ELF-1 (cell line): ENCODE results near the gene KANSL1.
"Not testable (repeated sequence)": the region's sequence is repeated elsewhere in the genome, so short reads cannot be mapped to it uniquely, and the experiment has no call there.

Experiments
- DNase-seq: peaks from one replicate; pipeline ENCODE4 v3.0.0-alpha.2; 2016; ENCODE audit warnings: low read depth, low spot score

Gene KANSL1

DNA sequence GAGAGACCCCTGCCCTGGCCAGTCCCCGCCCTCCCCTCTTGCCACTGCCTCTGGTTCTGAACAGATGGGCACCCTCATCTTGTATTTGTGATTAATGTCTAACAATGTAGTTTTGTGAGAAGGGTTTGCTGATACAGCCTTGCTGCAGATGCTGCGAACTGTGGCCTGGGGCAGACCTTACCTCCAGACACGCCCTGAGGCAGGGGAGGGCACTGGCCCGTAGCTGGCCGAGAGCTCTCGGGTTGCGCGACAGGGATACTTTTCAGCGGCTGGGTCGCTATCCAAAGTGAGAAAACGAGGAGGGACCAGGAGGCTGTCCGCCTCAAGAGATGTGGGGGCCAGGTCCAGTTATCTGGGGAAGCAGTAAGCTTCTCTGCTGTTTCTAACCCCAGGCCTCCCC is 172.2 kb downstream of the KANSL1 start:
- DNase-seq: peak; percentile 37

DNA sequence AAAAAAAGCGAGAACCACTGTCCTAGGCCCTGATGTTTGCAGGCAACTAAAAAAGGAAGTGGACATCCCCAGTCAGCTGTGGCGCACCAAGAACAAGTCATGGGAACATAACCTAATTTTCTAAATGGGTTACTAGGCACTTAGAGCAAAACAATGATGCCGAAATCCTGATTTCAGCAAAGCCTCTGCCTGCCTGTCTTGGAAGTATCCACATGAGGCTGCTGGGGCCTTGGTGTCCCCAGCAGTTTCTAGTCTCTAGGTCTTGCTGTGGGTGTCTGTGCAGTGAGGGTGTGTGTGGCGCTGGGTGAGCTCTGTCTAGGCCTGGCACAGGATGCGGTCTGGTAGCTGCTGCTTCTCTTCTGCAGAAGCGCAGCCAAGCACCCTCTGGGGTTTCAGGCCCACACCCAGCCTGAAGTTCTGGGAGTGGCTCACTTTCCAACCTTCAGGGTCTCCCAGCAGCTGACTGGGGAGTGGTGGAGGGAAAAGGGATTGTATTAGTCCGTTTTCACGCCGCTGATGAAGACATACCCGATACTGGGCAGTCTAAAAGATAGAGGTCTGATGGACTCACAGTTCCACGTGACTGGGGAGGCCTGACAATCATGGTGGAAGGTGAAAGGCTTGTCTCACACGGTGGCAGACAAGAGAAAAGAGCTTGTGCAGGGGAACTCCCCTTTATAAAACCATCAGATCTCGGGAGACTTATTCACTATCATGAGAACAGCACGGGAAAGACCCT is 173.0 kb downstream of the KANSL1 start:
- DNase-seq: no peak

DNA sequence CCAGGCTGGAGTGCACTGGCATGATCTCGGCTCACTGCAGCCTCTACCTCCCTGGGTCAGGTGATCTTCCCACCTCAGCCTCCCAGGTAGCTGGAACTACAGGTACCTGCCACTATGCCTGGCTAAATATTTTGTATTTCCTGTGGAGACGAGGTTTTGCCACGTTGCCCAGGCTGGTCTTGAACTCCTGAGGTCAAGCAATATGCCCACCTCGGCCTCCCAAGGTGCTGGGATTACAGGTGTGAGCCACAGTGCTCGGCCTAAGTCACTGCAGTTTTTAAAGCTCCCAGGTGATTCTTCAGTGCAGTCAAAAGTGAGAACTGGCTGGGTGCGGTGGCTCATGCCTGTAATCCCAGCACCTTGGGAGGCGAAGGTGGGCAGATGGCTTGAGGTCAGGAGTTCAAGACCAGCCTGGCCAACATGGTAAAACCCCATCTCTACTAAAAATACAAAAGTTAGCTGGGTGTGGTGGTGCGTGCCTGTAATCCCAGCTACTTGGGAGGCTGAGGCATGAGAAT is 173.8 kb downstream of the KANSL1 start:
- not testable (repeated sequence) for DNase-seq

DNA sequence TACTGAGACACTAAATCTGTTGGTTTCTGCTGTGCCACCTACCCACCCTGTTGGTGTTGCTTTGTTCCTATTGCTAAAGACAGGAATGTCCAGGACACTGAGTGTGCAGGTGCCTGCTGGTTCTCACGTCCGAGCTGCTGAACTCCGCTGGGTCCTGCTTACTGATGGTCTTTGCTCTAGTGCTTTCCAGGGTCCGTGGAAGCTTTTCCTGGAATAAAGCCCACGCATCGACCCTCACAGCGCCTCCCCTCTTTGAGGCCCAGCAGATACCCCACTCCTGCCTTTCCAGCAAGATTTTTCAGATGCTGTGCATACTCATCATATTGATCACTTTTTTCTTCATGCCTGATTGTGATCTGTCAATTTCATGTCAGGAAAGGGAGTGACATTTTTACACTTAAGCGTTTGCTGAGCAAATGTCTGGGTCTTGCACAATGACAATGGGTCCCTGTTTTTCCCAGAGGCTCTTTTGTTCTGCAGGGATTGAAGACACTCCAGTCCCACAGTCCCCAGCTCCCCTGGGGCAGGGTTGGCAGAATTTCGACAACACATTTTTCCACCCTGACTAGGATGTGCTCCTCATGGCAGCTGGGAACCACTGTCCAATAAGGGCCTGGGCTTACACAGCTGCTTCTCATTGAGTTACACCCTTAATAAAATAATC is 179.6 kb downstream of the KANSL1 start:
- DNase-seq: peak; percentile 24

DNA sequence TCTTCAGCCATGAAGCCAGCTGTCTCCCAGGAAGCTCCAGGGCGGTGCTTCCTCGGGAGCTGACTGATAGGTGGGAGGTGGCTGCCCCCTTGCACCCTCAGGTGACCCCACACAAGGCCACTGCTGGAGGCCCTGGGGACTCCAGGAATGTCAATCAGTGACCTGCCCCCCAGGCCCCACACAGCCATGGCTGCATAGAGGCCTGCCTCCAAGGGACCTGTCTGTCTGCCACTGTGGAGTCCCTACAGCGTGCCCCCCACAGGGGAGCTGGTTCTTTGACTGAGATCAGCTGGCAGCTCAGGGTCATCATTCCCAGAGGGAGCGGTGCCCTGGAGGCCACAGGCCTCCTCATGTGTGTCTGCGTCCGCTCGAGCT is 180.1 kb downstream of the KANSL1 start:
- DNase-seq: peak; percentile 23

DNA sequence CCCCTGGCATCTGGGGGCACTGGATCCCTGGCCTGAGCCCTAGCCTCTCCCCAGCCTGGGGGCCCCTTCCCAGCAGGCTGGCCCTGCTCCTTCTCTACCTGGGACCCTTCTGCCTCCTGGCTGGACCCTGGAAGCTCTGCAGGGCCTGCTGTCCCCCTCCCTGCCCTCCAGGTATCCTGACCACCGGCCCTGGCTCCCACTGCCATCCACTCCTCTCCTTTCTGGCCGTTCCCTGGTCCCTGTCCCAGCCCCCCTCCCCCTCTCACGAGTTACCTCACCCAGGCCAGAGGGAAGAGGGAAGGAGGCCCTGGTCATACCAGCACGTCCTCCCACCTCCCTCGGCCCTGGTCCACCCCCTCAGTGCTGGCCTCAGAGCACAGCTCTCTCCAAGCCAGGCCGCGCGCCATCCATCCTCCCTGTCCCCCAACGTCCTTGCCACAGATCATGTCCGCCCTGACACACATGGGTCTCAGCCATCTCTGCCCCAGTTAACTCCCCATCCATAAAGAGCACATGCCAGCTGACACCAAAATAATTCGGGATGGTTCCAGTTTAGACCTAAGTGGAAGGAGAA is 180.6 kb downstream of the KANSL1 start:
- DNase-seq: no peak

DNA sequence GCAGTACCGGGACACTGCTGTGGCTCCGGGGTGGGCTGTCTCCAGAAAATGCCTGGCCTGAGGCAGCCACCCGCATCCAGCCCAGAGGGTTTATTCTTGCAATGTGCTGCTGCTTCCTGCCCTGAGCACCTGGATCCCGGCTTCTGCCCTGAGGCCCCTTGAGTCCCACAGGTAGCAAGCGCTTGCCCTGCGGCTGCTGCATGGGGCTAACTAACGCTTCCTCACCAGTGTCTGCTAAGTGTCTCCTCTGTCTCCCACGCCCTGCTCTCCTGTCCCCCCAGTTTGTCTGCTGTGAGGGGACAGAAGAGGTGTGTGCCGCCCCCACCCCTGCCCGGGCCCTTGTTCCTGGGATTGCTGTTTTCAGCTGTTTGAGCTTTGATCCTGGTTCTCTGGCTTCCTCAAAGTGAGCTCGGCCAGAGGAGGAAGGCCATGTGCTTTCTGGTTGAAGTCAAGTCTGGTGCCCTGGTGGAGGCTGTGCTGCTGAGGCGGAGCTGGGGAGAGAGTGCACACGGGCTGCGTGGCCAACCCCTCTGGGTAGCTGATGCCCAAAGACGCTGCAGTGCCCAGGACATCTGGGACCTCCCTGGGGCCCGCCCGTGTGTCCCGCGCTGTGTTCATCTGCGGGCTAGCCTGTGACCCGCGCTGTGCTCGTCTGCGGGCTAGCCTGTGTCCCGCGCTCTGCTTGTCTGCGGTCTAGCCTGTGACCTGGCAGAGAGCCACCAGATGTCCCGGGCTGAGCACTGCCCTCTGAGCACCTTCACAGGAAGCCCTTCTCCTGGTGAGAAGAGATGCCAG is 181.3 kb downstream of the KANSL1 start:
- DNase-seq: peak; percentile 56

DNA sequence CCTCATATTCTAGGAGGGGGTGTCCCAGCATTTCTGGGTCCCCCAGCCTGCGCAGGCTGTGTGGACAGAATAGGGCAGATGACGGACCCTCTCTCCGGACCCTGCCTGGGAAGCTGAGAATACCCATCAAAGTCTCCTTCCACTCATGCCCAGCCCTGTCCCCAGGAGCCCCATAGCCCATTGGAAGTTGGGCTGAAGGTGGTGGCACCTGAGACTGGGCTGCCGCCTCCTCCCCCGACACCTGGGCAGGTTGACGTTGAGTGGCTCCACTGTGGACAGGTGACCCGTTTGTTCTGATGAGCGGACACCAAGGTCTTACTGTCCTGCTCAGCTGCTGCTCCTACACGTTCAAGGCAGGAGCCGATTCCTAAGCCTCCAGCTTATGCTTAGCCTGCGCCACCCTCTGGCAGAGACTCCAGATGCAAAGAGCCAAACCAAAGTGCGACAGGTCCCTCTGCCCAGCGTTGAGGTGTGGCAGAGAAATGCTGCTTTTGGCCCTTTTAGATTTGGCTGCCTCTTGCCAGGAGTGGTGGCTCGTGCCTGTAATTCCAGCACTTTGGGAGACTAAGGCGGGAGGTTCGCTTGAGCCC is 182.5 kb downstream of the KANSL1 start:
- DNase-seq: no peak

DNA sequence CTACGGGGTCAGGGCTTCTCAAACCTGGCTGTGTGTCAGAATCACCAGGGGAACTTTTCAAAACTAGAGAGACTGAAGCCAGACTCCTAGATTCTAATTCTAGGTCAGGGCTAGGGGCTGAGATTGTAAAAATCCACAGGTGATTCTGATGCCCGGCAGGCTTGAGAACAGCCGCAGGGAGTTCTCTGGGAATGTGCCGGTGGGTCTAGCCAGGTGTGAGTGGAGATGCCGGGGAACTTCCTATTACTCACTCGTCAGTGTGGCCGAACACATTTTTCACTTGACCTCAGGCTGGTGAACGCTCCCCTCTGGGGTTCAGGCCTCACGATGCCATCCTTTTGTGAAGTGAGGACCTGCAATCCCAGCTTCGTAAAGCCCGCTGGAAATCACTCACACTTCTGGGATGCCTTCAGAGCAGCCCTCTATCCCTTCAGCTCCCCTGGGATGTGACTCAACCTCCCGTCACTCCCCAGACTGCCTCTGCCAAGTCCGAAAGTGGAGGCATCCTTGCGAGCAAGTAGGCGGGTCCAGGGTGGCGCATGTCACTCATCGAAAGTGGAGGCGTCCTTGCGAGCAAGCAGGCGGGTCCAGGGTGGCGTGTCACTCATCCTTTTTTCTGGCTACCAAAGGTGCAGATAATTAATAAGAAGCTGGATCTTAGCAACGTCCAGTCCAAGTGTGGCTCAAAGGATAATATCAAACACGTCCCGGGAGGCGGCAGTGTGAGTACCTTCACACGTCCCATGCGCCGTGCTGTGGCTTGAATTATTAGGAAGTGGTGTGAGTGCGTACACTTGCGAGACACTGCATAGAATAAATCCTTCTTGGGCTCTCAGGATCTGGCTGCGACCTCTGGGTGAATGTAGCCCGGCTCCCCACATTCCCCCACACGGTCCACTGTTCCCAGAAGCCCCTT is 183.3 kb downstream of the KANSL1 start:
- no peak for DNase-seq

DNA sequence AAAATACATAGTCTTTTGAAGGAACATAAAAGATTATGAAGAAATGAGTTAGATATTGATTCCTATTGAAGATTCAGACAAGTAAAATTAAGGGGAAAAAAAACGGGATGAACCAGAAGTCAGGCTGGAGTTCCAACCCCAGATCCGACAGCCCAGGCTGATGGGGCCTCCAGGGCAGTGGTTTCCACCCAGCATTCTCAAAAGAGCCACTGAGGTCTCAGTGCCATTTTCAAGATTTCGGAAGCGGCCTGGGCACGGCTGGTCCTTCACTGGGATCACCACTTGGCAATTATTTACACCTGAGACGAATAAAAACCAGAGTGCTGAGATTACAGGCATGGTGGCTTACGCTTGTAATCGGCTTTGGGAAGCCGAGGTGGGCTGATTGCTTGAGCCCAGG is 184.6 kb downstream of the KANSL1 start:
- DNase-seq: no peak

DNA sequence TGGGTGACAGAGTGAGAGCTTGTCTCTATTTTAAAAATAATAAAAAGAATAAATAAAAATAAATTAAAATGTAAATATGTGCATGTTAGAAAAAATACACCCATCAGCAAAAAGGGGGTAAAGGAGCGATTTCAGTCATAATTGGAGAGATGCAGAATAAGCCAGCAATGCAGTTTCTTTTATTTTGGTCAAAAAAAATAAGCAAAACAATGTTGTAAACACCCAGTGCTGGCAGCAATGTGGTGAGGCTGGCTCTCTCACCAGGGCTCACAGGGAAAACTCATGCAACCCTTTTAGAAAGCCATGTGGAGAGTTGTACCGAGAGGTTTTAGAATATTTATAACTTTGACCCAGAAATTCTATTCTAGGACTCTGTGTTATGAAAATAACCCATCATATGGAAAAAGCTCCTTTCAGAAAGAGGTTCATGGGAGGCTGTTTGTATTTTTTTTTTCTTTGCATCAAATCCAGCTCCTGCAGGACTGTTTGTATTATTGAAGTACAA is 185.7 kb downstream of the KANSL1 start:
- no peak for DNase-seq

DNA sequence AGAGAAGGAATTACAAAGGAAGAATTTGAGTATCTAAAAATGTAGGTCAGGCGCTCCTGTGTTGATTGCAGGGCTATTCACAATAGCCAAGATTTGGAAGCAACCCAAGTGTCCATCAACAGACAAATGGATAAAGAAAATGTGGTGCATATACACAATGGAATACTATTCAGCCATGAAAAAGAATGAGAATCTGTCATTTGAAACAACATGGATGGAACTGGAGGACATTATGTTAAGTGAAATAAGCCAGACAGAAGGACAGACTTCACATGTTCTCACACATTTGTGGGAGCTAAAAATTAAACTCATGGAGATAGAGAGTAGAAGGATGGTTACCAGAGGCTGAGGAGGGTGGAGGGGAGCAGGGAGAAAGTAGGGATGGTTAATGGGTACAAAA is 187.1 kb downstream of the KANSL1 start:
- not testable (repeated sequence) for DNase-seq

DNA sequence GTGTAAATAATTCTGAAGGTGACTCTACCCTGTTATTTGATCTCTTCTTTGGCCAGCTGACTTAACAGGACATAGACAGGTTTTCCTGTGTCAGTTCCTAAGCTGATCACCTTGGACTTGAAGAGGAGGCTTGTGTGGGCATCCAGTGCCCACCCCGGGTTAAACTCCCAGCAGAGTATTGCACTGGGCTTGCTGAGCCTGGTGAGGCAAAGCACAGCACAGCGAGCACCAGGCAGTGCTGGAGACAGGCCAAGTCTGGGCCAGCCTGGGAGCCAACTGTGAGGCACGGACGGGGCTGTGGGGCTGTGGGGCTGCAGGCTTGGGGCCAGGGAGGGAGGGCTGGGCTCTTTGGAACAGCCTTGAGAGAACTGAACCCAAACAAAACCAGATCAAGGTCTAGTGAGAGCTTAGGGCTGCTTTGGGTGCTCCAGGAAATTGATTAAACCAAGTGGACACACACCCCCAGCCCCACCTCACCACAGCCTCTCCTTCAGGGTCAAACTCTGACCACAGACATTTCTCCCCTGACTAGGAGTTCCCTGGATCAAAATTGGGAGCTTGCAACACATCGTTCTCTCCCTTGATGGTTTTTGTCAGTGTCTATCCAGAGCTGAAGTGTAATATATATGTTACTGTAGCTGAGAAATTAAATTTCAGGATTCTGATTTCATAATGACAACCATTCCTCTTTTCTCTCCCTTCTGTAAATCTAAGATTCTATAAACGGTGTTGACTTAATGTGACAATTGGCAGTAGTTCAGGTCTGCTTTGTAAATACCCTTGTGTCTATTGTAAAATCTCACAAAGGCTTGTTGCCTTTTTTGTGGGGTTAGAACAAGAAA is 189.1 kb downstream of the KANSL1 start:
- DNase-seq: no peak

DNA sequence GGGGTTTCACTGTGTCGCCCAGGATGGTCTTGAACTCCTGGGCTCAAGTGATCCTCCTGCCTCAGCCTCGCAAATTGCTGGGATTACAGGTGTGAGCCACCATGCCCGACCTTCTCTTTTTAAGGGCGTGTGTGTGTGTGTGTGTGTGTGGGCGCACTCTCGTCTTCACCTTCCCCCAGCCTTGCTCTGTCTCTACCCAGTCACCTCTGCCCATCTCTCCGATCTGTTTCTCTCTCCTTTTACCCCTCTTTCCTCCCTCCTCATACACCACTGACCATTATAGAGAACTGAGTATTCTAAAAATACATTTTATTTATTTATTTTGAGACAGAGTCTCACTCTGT is 190.3 kb downstream of the KANSL1 start:
- no peak for DNase-seq

DNA sequence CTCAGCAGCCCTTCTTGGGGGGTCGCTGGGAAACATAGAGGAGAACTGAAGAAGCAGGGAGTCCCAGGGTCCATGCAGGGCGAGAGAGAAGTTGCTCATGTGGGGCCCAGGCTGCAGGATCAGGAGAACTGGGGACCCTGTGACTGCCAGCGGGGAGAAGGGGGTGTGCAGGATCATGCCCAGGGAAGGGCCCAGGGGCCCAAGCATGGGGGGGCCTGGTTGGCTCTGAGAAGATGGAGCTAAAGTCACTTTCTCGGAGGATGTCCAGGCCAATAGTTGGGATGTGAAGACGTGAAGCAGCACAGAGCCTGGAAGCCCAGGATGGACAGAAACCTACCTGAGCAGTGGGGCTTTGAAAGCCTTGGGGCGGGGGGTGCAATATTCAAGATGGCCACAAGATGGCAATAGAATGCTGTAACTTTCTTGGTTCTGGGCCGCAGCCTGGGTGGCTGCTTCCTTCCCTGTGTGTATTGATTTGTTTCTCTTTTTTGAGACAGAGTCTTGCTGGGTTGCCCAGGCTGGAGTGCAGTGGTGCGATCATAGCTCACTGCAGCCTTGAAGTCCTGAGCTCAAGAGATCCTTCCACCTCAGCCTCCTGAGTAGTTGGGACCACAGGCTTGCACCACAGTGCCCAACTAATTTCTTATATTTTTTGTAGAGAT is 190.8 kb downstream of the KANSL1 start:
- peak; percentile 94 for DNase-seq

DNA sequence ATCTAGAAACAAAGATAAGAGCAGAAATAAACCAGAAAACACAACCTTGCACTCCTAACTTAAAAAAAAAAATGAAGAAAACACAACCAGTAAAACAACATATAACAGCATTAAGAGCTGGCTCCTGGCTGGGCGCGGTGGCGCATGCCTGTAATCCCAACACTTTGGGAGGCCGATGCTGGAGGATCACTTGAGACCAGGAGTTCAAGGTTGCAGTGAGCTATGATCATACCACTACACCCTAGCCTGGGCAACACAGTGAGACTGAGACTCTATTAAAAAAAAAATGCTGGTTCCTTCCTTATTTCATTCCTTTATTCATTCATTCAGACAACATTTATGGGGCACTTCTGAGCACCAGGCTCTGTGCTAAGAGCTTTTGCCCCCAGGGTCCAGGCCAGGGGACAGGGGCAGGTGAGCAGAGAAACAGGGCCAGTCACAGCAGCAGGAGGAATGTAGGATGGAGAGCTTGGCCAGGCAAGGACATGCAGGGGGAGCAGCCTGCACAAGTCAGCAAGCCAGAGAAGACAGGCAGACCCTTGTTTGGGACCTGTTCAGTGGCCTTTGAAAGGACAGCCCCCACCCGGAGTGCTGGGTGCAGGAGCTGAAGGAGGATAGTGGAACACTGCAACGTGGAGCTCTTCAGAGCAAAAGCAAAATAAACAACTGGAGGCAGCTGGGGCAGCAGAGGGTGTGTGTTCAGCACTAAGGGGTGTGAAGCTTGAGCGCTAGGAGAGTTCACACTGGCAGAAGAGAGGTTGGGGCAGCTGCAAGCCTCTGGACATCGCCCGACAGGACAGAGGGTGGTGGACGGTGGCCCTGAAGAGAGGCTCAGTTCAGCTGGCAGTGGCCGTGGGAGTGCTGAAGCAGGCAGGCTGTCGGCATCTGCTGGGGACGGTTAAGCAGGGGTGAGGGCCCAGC is 191.6 kb downstream of the KANSL1 start:
- DNase-seq: peak; percentile 32

DNA sequence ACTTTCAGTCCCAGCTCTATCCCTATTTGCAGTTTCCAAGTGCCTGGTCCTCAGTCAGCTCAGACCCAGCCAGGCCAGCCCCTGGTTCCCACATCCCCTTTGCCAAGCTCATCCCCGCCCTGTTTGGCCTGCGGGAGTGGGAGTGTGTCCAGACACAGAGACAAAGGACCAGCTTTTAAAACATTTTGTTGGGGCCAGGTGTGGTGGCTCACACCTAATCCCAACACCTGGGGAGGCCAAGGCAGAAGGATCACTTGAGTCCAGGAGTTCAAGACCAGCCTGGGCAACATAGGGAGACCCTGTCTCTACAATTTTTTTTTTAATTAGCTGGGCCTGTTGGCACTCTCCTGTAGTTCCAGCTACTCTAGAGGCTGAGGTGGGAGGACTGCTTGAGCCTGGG is 192.5 kb downstream of the KANSL1 start:
- no peak for DNase-seq

DNA sequence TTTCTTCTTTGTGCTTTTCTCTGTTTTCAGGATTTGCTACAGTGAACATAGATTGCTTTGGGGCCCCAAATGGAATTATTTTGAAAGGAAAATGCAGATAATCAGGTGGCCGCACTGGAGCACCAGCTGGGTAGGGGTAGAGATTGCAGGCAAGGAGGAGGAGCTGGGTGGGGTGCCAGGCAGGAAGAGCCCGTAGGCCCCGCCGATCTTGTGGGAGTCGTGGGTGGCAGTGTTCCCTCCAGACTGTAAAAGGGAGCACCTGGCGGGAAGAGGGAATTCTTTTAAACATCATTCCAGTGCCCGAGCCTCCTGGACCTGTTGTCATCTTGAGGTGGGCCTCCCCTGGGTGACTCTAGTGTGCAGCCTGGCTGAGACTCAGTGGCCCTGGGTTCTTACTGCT is 192.9 kb downstream of the KANSL1 start:
- DNase-seq: no peak
